ENCODE data around the gene DTD1. TPM values are rescaled to one million over a fixed set of nuclear protein-coding genes. Genes with fewer than 3 reads are reported as not detected.

Gene DTD1
- total RNA-seq, 4 donors from 2014 or later, result 12.1 to 44.9 (median 19.9) TPM

- Histone ChIP-seq H3K9me3 (no peaks in the 10 kb centered on the region), H3K27ac (no peak overlapping the region), H3K27me3 (no peaks in the 10 kb centered on the region), H3K4me3 (no peak overlapping the region), H3K4me1 (no peaks in the 10 kb centered on the region), H3K36me3 (peaks cover 0 to 15% of the 10 kb centered on the region in 2 donors)
- 95% methylated on average over 3 of the region's 3 CpGs; no CpG with 5 or more reads in 1 of the 2 donors for WGBS, 2 donors (ENCODE audit: low coverage in 1 of 2)
- no peak for ATAC-seq
- no peak for TF ChIP-seq EP300 (IDR thresholded peaks at IDR 0.05)
Measured at GRCh38 chr20:18718129-18718528, 130.3 kb downstream of the DTD1 start.

DNA sequence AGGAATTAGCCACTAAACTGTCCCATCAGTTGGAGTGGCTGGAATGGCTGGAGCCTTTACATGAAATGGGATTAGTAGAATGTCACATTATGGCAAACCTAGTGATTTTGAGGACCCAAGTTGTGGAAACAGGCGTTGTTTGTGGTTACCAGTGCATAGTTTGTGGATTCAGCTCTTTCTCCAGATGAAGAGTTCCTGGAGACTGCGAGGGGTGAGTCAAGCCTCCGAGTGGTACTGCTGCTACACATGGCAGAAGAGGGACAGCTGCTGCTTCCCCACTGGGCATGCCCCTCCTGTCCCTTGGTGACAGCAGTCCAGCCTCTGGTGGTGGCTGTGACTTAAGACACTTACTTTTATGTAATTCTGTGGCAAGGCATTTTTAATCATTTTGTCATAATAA is 131.6 kb downstream of the DTD1 start:
- no peak for TF ChIP-seq POLR2A (IDR thresholded peaks at IDR 0.05)
- TF ChIP-seq EP300 (IDR thresholded peaks at IDR 0.05), result no peak
- no peak for TF ChIP-seq CTCF (IDR thresholded peaks at IDR 0.05)
- TF ChIP-seq POLR2AphosphoS5 (IDR thresholded peaks at IDR 0.05), result no peak
- Histone ChIP-seq H3K27me3 (no peaks in the 10 kb centered on the region), H3K9me3 (no peaks in the 10 kb centered on the region), H3K27ac (no peak overlapping the region), H3K4me3 (no peak overlapping the region), H3K36me3 (peaks cover 0 to 5% of the 10 kb centered on the region in 2 donors), H3K4me1 (no peaks in the 10 kb centered on the region)
- WGBS, 2 donors (ENCODE audit: low coverage in 1 of 2), result 77 to 84% methylated on average over 3 of the region's 3 CpGs
- no peak for ATAC-seq

DNA sequence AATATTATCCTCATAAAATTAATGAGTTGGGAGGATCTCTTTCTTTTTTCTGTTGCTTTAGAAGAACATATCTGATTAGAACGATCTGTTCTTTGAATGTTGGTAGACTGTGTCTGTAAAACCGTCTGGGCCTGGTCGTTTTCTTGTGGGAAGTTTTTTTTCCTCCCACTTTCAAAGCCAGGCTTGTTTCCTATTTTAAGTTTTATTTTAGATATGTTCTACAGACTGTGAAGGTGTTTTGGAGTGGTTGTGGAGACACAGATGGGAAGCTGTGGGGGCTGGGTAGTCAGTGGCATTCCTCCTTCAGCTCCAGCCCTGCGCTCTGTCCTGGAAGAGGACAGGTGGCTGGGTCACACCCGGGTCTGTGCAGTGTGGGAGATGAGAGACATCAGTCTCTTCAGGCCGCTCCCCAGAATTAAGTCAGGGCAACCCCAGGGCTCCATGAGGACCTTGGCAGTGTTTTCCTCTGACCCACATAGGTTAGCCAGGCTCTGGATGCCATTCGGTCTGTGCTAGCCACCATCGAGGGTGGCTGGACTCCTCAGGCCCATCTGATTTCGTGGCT is 133.8 kb downstream of the DTD1 start:
- H3K4me1 ChIP-seq, result no peaks in the 10 kb centered on the region
- TF ChIP-seq EP300 (IDR thresholded peaks at IDR 0.05) (no peak), POLR2AphosphoS5 (IDR thresholded peaks at IDR 0.05) (no peak), CTCF (IDR thresholded peaks at IDR 0.05) (no peak), POLR2A (IDR thresholded peaks at IDR 0.05) (no peak)
- H3K27ac ChIP-seq, result no peak overlapping the region
- WGBS, 2 donors (ENCODE audit: low coverage in 1 of 2), result 51 to 81% methylated on average over 3 of the region's 9 CpGs
- ATAC-seq, result no peak
- no peaks in the 10 kb centered on the region for H3K27me3 ChIP-seq
- H3K36me3 ChIP-seq, result no peaks in the 10 kb centered on the region
- no peaks in the 10 kb centered on the region for H3K9me3 ChIP-seq
- H3K4me3 ChIP-seq, result no peak overlapping the region

- 63 to 71% methylated on average over 1 of the region's 1 CpG for WGBS, 2 donors (ENCODE audit: low coverage in 1 of 2)
- H3K27me3 ChIP-seq, result no peaks in the 10 kb centered on the region
- no peak for ATAC-seq
- H3K36me3 ChIP-seq, result no peaks in the 10 kb centered on the region
- no peak overlapping the region for H3K4me3 ChIP-seq
- no peak for TF ChIP-seq POLR2AphosphoS5 (IDR thresholded peaks at IDR 0.05)
- TF ChIP-seq POLR2A (IDR thresholded peaks at IDR 0.05), result no peak
- no peak for TF ChIP-seq EP300 (IDR thresholded peaks at IDR 0.05)
- TF ChIP-seq CTCF (IDR thresholded peaks at IDR 0.05), result no peak
- no peak overlapping the region for H3K27ac ChIP-seq
- H3K9me3 ChIP-seq, result no peaks in the 10 kb centered on the region
- H3K4me1 ChIP-seq, result no peaks in the 10 kb centered on the region
Measured at GRCh38 chr20:18722371-18722770, 134.5 kb downstream of the DTD1 start.

DNA sequence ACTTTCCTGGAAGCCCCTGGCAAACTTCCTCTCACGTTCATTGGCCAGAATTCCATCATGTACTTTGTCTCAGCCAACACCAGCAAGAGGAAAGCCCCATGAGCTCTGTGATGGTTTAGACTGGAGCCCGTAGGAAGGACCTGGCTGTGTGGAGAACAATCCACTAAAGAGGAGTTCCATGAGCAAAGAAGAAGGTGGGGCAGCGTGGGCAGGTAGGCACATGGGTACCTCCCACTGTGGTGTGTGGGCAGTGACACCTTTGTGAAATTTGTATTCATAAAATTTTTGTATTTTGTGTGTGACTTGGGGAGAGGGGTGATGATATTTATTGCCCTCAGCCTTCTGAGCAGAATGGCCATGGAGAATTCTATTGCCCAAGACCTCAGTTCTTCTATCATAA is 136.2 kb downstream of the DTD1 start:
- Histone ChIP-seq H3K27ac (no peak overlapping the region), H3K36me3 (no peaks in the 10 kb centered on the region), H3K27me3 (no peaks in the 10 kb centered on the region), H3K4me3 (no peak overlapping the region), H3K4me1 (no peaks in the 10 kb centered on the region), H3K9me3 (no peaks in the 10 kb centered on the region)
- no peak for ATAC-seq
- no peak for TF ChIP-seq EP300 (IDR thresholded peaks at IDR 0.05)
- no peak for TF ChIP-seq CTCF (IDR thresholded peaks at IDR 0.05)
- TF ChIP-seq POLR2A (IDR thresholded peaks at IDR 0.05), result no peak
- TF ChIP-seq POLR2AphosphoS5 (IDR thresholded peaks at IDR 0.05), result no peak
- WGBS, 2 donors (ENCODE audit: low coverage in 1 of 2), result 100% methylated on average over 1 to 2 of the region's 3 CpGs

All from gastroesophageal sphincter (tissue), 4 donors.